Adrenal gland (tissue), 19 donors: Measurements from ENCODE around the gene LIG4. TPM values are rescaled to one million over a fixed set of nuclear protein-coding genes. Genes with fewer than 3 reads are reported as not detected.

Source experiments
- DNase-seq, 7 donors: peaks; one replicate each; pipeline ENCODE4 v3.0.0-alpha.2; 2019 to 2020
- H3K27ac ChIP-seq, 5 donors: fragments of 200-600 bp; sonication (generic) in 4 of 5; 1 replicate in 3 of 5; 2 replicates in 2 of 5; pipeline versions ENCODE4 v1.5.1 to v1.8.0; 2016 to 2020; ENCODE audit warnings: mild to moderate bottlenecking in 1 of 5
- H3K27me3 ChIP-seq: fragments of 200-600 bp; 2 replicates; pipeline ENCODE4 v1.8.0; 2021
- H3K36me3 ChIP-seq, 2 donors: fragments of 200-600 bp; replicated peaks in 1 of 2; 1 replicate in 1 of 2; 2 replicates in 1 of 2; pipeline versions ENCODE4 v1.5.1 to v1.8.0; 2018 to 2022
- H3K4me1 ChIP-seq, 2 donors: fragments of 200-600 bp; replicated peaks in 1 of 2; 1 replicate in 1 of 2; 2 replicates in 1 of 2; pipeline versions ENCODE4 v1.5.1 to v1.8.0; 2018 to 2021
- H3K4me3 ChIP-seq, 4 donors: fragments of 200-600 bp; sonication (generic) in 3 of 4; one replicate each; pipeline ENCODE4 v1.5.1; 2016 to 2018
- H3K9me3 ChIP-seq, 3 donors: fragments of 200-600 bp; sonication (generic) in 1 of 3; replicated peaks in 1 of 3; 1 replicate in 2 of 3; 2 replicates in 1 of 3; pipeline versions ENCODE4 v1.5.1 to v1.8.0; 2016 to 2021
- POLR2A ChIP-seq, 2 donors: fragments of 450-650 bp; IDR thresholded peaks; one replicate each; pipeline ENCODE4 v1.6.1; 2017; ENCODE audit warnings: antibody characterized with exemption in 2 of 2, mild to moderate bottlenecking in 2 of 2, moderate library complexity in 1 of 2
- WGBS, 4 donors: extraction: QIAGEN DNeasy Blood & Tissue Kit in 2 of 4; methylation state at CpG; one replicate each; pipeline versions ENCODE4 v1.1.5 to v1.1.7; 2013 to 2017; 5-methylcytosine and 5-hydroxymethylcytosine counted together
- intact Hi-C, 2 donors: fragments of 100-400 bp; cut with DNase I; formaldehyde crosslinking; loops; one replicate each; pipeline versions ENCODE4 v1.14.1 to v1.15.0; 2022 to 2023
- long read RNA-seq, 10 donors: library from polyadenylated mRNA in 3 of 10; unstranded in 2 of 10; stranded (forward) in 1 of 10; transcript quantifications; one replicate each; pipeline ENCODE4 v2.0.0 and lab custom pipeline, GENCODE V29; 2021 to 2026
- polyA plus RNA-seq, 3 donors: library from polyadenylated mRNA; stranded (reverse); fragments of 200-250 nt in 2 of 3; fragments of 350-450 nt in 1 of 3; fragmentation: Illumina TruSeq in 1 of 3; extraction: RNeasy Lipid Tissue Mini Kit (QIAGEN cat#74804) in 1 of 3; gene quantifications; one replicate each; pipeline ENCODE4 v1.2.3, GENCODE V29; 2013 to 2014
- total RNA-seq, 9 donors: library from RNA; depleted of rRNA in 4 of 9; stranded (reverse); fragments of >200 nt in 4 of 9; fragments of 120-200 nt in 1 of 9; fragmentation: NEBNext Ultra II Directional in 1 of 9; extraction: Animal tissue kit (Norgen Biotek cat#: 25700) in 1 of 9; gene quantifications; one replicate each; pipeline versions ENCODE4 v1.1.0 to v1.2.4, GENCODE V29; 2013 to 2023
- TF ChIP-seq, protein P1 (sequence below), 6 experiments: fragments of 450-650 bp in 4 of 6; fragments of 200-600 bp in 2 of 6; sonication (generic) in 1 of 6; IDR thresholded peaks; 1 replicate in 5 of 6; 2 replicates in 1 of 6; pipeline versions ENCODE4 v1.5.1 to v1.8.0; 2016 to 2021; ENCODE audit warnings: antibody characterized with exemption in 6 of 6, mild to moderate bottlenecking in 2 of 6, moderate library complexity in 1 of 6
- donor health status: healthy with polysubstance abuse.
- donor health status: Bipolar disorder and iron deficiency.
- donor health status: DM: yes; HTN: yes; CAD: no.
- donor health status: DM: no; HTN: no; CAD: no.
- donor health status: DM: no; HTN: no; CAD: no.
- donor health status: DM: yes; HTN: yes; CAD: no.

The LIG4 gene
- total RNA-seq: 10 to 100 TPM in 7 of 9 donors, 1 to 10 TPM in 2; 5.9 to 16.7 (median 12.9) TPM
- polyA plus RNA-seq: 10 to 100 TPM in 2 of 3 donors, 1 to 10 TPM in 1; 9.8 to 20.1 (median 14.3) TPM
- long read RNA-seq, donor 1, full-length matches to known transcripts: 3 of 16 reads
- long read RNA-seq, donor 1, partial matches to known transcripts: 0 of 16 reads
- long read RNA-seq, donor 1, other reads (novel, unspliced or antisense): 13 of 16 reads
- long read RNA-seq, donor 2, full-length matches to known transcripts: 4 of 4 reads
- long read RNA-seq, donor 2, partial matches to known transcripts: 0 of 4 reads
- long read RNA-seq, donor 2, other reads (novel, unspliced or antisense): 0 of 4 reads
- long read RNA-seq, donor 3, full-length matches to known transcripts: 9 of 9 reads
- long read RNA-seq, donor 3, partial matches to known transcripts: 0 of 9 reads
- long read RNA-seq, donor 3, other reads (novel, unspliced or antisense): 0 of 9 reads
- long read RNA-seq, donor 4, full-length matches to known transcripts: 4 of 4 reads
- long read RNA-seq, donor 4, partial matches to known transcripts: 0 of 4 reads
- long read RNA-seq, donor 4, other reads (novel, unspliced or antisense): 0 of 4 reads
- long read RNA-seq, donor 5, full-length matches to known transcripts: 11 of 14 reads
- long read RNA-seq, donor 5, partial matches to known transcripts: 1 of 14 reads
- long read RNA-seq, donor 5, other reads (novel, unspliced or antisense): 2 of 14 reads
- long read RNA-seq, donor 6, partial matches to known transcripts: 0 of 2 reads
- long read RNA-seq, donor 6, other reads (novel, unspliced or antisense): 1 of 2 reads
- long read RNA-seq, donor 7, full-length matches to known transcripts: 4 of 4 reads
- long read RNA-seq, donor 7, partial matches to known transcripts: 0 of 4 reads
- long read RNA-seq, donor 7, other reads (novel, unspliced or antisense): 0 of 4 reads
- long read RNA-seq, donor 8, full-length matches to known transcripts: 1 of 16 reads
- long read RNA-seq, donor 8, partial matches to known transcripts: 15 of 16 reads
- long read RNA-seq, donor 8, other reads (novel, unspliced or antisense): 0 of 16 reads
- long read RNA-seq, donor 9, full-length matches to known transcripts: 4 of 4 reads
- long read RNA-seq, donor 9, partial matches to known transcripts: 0 of 4 reads
- long read RNA-seq, donor 9, other reads (novel, unspliced or antisense): 0 of 4 reads
- long read RNA-seq, donor 10, partial matches to known transcripts: 0 of 11 reads
- long read RNA-seq, donor 10, other reads (novel, unspliced or antisense): 9 of 11 reads

DNA sequence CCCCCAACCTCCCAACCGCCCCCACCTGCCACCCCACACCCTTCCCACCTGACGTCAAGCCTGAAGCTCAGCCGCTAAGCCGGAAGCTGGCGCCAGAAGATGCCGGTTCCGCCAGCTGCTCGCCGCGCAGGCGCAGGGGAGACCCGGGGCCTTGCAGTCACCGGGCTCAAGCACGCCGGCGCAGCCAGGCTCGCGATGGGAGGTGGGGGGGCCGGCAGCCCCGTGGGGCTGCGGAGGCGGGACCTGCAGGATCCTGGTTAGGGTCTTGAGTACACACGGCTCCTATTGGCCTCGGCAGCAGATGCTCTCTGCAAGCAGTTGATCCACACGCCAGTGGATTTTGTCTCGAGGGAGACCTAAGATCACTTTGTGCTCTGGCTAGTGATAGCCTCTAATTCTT lies at the start of gene LIG4:
Gene LIG4 (minus strand): TSS at position 101 of the 400 bp plus-strand sequence. CDS start 4,268 bp downstream, outside the sequence.
- no peaks in the 10 kb centered on the region for H3K9me3 ChIP-seq
- H3K4me1 ChIP-seq: peaks cover 20 to 35% of the 10 kb centered on the region in 2 donors
- H3K4me3 ChIP-seq: peak within 1 kb of the TSS in 3 of 4 donors; percentile 21 to 63 (median 28)
- DNase-seq: peak; percentile 89 to 94 (median 92)
- H3K36me3 ChIP-seq: peaks cover 0 to 4% of the 10 kb centered on the region in 2 donors
- no peaks in the 10 kb centered on the region for H3K27me3 ChIP-seq
- H3K27ac ChIP-seq: peak within 1 kb of the TSS in 3 of 5 donors; percentile 26 to 77 (median 72)
- WGBS, 4 donors: 0% methylated on average over 2 to 26 of the region's 26 CpGs
- intact Hi-C loops: no loop called here
- TF ChIP-seq POLR2A (IDR thresholded peaks at IDR 0.05): peak in 1 of 2 donors; percentile 14
- TF ChIP-seq, protein P1, sequence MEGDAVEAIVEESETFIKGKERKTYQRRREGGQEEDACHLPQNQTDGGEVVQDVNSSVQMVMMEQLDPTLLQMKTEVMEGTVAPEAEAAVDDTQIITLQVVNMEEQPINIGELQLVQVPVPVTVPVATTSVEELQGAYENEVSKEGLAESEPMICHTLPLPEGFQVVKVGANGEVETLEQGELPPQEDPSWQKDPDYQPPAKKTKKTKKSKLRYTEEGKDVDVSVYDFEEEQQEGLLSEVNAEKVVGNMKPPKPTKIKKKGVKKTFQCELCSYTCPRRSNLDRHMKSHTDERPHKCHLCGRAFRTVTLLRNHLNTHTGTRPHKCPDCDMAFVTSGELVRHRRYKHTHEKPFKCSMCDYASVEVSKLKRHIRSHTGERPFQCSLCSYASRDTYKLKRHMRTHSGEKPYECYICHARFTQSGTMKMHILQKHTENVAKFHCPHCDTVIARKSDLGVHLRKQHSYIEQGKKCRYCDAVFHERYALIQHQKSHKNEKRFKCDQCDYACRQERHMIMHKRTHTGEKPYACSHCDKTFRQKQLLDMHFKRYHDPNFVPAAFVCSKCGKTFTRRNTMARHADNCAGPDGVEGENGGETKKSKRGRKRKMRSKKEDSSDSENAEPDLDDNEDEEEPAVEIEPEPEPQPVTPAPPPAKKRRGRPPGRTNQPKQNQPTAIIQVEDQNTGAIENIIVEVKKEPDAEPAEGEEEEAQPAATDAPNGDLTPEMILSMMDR (IDR thresholded peaks at IDR 0.05): no peak

DNA sequence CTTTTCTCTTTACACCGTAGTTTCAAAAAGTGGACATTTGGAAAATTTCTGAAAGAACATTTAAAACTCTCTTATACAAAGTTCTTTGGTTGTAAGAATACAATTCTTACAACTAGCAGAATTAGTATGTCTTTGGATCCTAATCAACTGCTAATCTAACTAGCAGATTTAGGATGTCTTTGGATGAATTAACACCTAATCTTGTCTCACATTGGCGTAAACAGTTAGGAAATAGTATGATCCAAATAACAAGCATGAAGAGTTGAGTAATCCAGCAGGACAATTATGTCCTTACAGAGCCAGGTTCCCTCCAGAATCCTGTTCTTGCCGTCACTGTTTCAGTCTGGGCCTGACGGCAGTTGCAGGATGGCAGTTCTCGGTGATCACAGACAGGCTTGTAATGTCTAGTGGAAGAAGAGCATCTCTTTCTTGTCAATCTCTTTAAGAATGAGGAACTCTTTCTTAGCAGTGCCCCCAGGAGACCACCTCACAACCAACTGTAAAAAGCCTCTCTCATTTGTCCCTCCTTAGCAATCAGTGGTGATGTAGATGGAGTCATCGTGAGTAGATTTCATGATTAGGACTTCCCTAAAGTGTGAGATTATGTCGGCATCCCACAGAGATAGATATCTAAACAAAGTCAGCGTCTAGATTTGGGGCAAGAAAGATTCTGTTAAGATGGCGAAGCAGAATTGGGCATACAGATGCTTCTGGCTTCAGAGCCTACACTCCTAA lies 48.5 kb upstream of the LIG4 start:
- DNase-seq: no peak
- intact Hi-C loops: no loop called here
- Histone ChIP-seq H3K27me3 (no peaks in the 10 kb centered on the region), H3K4me1 (peaks cover 0 to under 1% of the 10 kb centered on the region in 2 donors), H3K27ac (no peak overlapping the region), H3K36me3 (no peaks in the 10 kb centered on the region), H3K4me3 (no peak overlapping the region), H3K9me3 (no peaks in the 10 kb centered on the region)
- 94 to 97% (median 95%) methylated on average over 9 of the region's 9 CpGs for WGBS, 4 donors
- TF ChIP-seq, protein P1 (IDR thresholded peaks at IDR 0.05): no peak
- TF ChIP-seq POLR2A (IDR thresholded peaks at IDR 0.05): no peak

DNA sequence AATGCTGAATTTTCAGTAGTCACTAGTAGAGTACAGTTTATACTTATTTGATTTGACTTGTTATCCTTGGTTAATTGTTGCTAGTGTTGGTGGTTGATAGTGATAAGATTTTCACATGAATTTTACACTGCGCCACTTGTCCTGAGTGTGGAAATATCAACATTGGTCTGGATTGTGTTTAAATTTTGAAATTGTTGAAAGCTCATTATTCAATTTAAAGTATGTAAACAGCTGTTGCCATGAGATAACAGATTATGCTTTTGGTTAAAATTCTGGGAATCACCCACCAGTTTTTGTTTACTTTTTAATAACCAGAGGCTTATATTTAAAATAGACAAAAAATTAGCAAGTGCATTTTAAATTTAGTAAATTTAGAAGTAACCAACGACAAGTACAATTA lies 41.9 kb upstream of the LIG4 start:
- WGBS, 4 donors: 69 to 80% (median 76%) methylated on average over 2 of the region's 2 CpGs
- Histone ChIP-seq H3K4me3 (no peak overlapping the region), H3K36me3 (no peaks in the 10 kb centered on the region), H3K27me3 (no peaks in the 10 kb centered on the region), H3K9me3 (no peaks in the 10 kb centered on the region), H3K27ac (no peak overlapping the region), H3K4me1 (no peaks in the 10 kb centered on the region)
- intact Hi-C loops: no loop called here
- DNase-seq: no peak
- TF ChIP-seq POLR2A (IDR thresholded peaks at IDR 0.05): no peak
- TF ChIP-seq, protein P1 (IDR thresholded peaks at IDR 0.05): no peak
